Measurements from ENCODE around the gene NRGN. TPM values are rescaled to one million over a fixed set of nuclear protein-coding genes. Genes with fewer than 3 reads are reported as not detected.

The NRGN gene
- 24.9 TPM for polyA plus RNA-seq (2013, experiment 1 of 4)
- 18.2 TPM for polyA plus RNA-seq (2013, experiment 2 of 4)
- polyA plus RNA-seq (2013, experiment 3 of 4): 18.8 TPM
- 20.1 TPM for polyA plus RNA-seq (2013, experiment 4 of 4)

GRCh38 chr11:124739479-124740276 is at the start of gene NRGN:
TSS of gene NRGN (plus strand) at chr11:124739942. CDS start at chr11:124740085, 143 bp downstream.
- Histone ChIP-seq H3K36me3 (ENCODE audit: control insufficient read depth, insufficient read depth, low read length) (no peaks in the 10 kb centered on the region), H3K9me3 (ENCODE audit: control insufficient read depth, low read length) (no peaks in the 10 kb centered on the region), H3K4me3 (ENCODE audit: insufficient read depth, low read depth, low read length) (peak within 1 kb of the TSS; percentile 53), H3K27ac (ENCODE audit: insufficient read depth, low read depth, low read length, poor library complexity, severe bottlenecking) (no peak within 1 kb of the TSS), H3K27me3 (ENCODE audit: control insufficient read depth, insufficient read depth, low read length, poor library complexity, severe bottlenecking) (peaks cover 80% of the 10 kb centered on the region), H3K4me1 (ENCODE audit: control insufficient read depth, insufficient read depth, low read length) (peaks cover 22% of the 10 kb centered on the region)
- 1 to 2% methylated on average over 59 of the region's 59 CpGs for WGBS, 2 experiments

- H3K27ac ChIP-seq (ENCODE audit: insufficient read depth, low read depth, low read length, poor library complexity, severe bottlenecking): no peak overlapping the region
- H3K36me3 ChIP-seq (ENCODE audit: control insufficient read depth, insufficient read depth, low read length): no peaks in the 10 kb centered on the region
- no peaks in the 10 kb centered on the region for H3K4me1 ChIP-seq (ENCODE audit: control insufficient read depth, insufficient read depth, low read length)
- 80 to 93% methylated on average over 1 of the region's 2 CpGs for WGBS, 2 experiments
- H3K27me3 ChIP-seq (ENCODE audit: control insufficient read depth, insufficient read depth, low read length, poor library complexity, severe bottlenecking): no peaks in the 10 kb centered on the region
- no peak overlapping the region for H3K4me3 ChIP-seq (ENCODE audit: insufficient read depth, low read depth, low read length)
- H3K9me3 ChIP-seq (ENCODE audit: control insufficient read depth, low read length): no peaks in the 10 kb centered on the region
Measured at GRCh38 chr11:124693142-124693541, 46.6 kb upstream of the NRGN start.

- 93 to 100% methylated on average over 1 of the region's 1 CpG for WGBS, 2 experiments
- no peaks in the 10 kb centered on the region for H3K4me1 ChIP-seq (ENCODE audit: control insufficient read depth, insufficient read depth, low read length)
- no peaks in the 10 kb centered on the region for H3K9me3 ChIP-seq (ENCODE audit: control insufficient read depth, low read length)
- no peaks in the 10 kb centered on the region for H3K27me3 ChIP-seq (ENCODE audit: control insufficient read depth, insufficient read depth, low read length, poor library complexity, severe bottlenecking)
- no peak overlapping the region for H3K27ac ChIP-seq (ENCODE audit: insufficient read depth, low read depth, low read length, poor library complexity, severe bottlenecking)
- no peaks in the 10 kb centered on the region for H3K36me3 ChIP-seq (ENCODE audit: control insufficient read depth, insufficient read depth, low read length)
- no peak overlapping the region for H3K4me3 ChIP-seq (ENCODE audit: insufficient read depth, low read depth, low read length)
Measured at GRCh38 chr11:124699547-124699946, 40.2 kb upstream of the NRGN start.

GRCh38 chr11:124700028-124700427 is 39.7 kb upstream of the NRGN start:
- H3K4me3 ChIP-seq (ENCODE audit: insufficient read depth, low read depth, low read length): no peak overlapping the region
- no peaks in the 10 kb centered on the region for H3K9me3 ChIP-seq (ENCODE audit: control insufficient read depth, low read length)
- no peaks in the 10 kb centered on the region for H3K4me1 ChIP-seq (ENCODE audit: control insufficient read depth, insufficient read depth, low read length)
- H3K27ac ChIP-seq (ENCODE audit: insufficient read depth, low read depth, low read length, poor library complexity, severe bottlenecking): no peak overlapping the region
- H3K36me3 ChIP-seq (ENCODE audit: control insufficient read depth, insufficient read depth, low read length): no peaks in the 10 kb centered on the region
- no peaks in the 10 kb centered on the region for H3K27me3 ChIP-seq (ENCODE audit: control insufficient read depth, insufficient read depth, low read length, poor library complexity, severe bottlenecking)

GRCh38 chr11:124707829-124708228 is 31.9 kb upstream of the NRGN start:
- Histone ChIP-seq H3K36me3 (ENCODE audit: control insufficient read depth, insufficient read depth, low read length) (no peaks in the 10 kb centered on the region), H3K27ac (ENCODE audit: insufficient read depth, low read depth, low read length, poor library complexity, severe bottlenecking) (no peak overlapping the region), H3K9me3 (ENCODE audit: control insufficient read depth, low read length) (no peaks in the 10 kb centered on the region), H3K27me3 (ENCODE audit: control insufficient read depth, insufficient read depth, low read length, poor library complexity, severe bottlenecking) (no peaks in the 10 kb centered on the region), H3K4me1 (ENCODE audit: control insufficient read depth, insufficient read depth, low read length) (no peaks in the 10 kb centered on the region), H3K4me3 (ENCODE audit: insufficient read depth, low read depth, low read length) (no peak overlapping the region)
- WGBS, 2 experiments: 90 to 93% methylated on average over 4 of the region's 4 CpGs

- H3K27me3 ChIP-seq (ENCODE audit: control insufficient read depth, insufficient read depth, low read length, poor library complexity, severe bottlenecking): peaks cover 24% of the 10 kb centered on the region
- H3K4me1 ChIP-seq (ENCODE audit: control insufficient read depth, insufficient read depth, low read length): no peaks in the 10 kb centered on the region
- H3K4me3 ChIP-seq (ENCODE audit: insufficient read depth, low read depth, low read length): no peak overlapping the region
- no peak overlapping the region for H3K27ac ChIP-seq (ENCODE audit: insufficient read depth, low read depth, low read length, poor library complexity, severe bottlenecking)
- H3K36me3 ChIP-seq (ENCODE audit: control insufficient read depth, insufficient read depth, low read length): no peaks in the 10 kb centered on the region
- 91% methylated on average over 2 to 3 of the region's 3 CpGs for WGBS, 2 experiments
- no peaks in the 10 kb centered on the region for H3K9me3 ChIP-seq (ENCODE audit: control insufficient read depth, low read length)
Measured at GRCh38 chr11:124712392-124712791, 27.4 kb upstream of the NRGN start.

GRCh38 chr11:124716591-124716990 is 23.2 kb upstream of the NRGN start:
- Histone ChIP-seq H3K27me3 (ENCODE audit: control insufficient read depth, insufficient read depth, low read length, poor library complexity, severe bottlenecking) (peaks cover 66% of the 10 kb centered on the region), H3K27ac (ENCODE audit: insufficient read depth, low read depth, low read length, poor library complexity, severe bottlenecking) (no peak overlapping the region), H3K36me3 (ENCODE audit: control insufficient read depth, insufficient read depth, low read length) (no peaks in the 10 kb centered on the region), H3K9me3 (ENCODE audit: control insufficient read depth, low read length) (no peaks in the 10 kb centered on the region), H3K4me3 (ENCODE audit: insufficient read depth, low read depth, low read length) (no peak overlapping the region), H3K4me1 (ENCODE audit: control insufficient read depth, insufficient read depth, low read length) (peaks cover 20% of the 10 kb centered on the region)
- 70 to 78% methylated on average over 3 of the region's 3 CpGs for WGBS, 2 experiments

- WGBS, 2 experiments: 62 to 65% methylated on average over 6 to 7 of the region's 7 CpGs
- Histone ChIP-seq H3K4me1 (ENCODE audit: control insufficient read depth, insufficient read depth, low read length) (peaks cover 26% of the 10 kb centered on the region), H3K4me3 (ENCODE audit: insufficient read depth, low read depth, low read length) (peak overlapping the region; percentile 33), H3K36me3 (ENCODE audit: control insufficient read depth, insufficient read depth, low read length) (no peaks in the 10 kb centered on the region), H3K27me3 (ENCODE audit: control insufficient read depth, insufficient read depth, low read length, poor library complexity, severe bottlenecking) (peaks cover 72% of the 10 kb centered on the region), H3K9me3 (ENCODE audit: control insufficient read depth, low read length) (no peaks in the 10 kb centered on the region), H3K27ac (ENCODE audit: insufficient read depth, low read depth, low read length, poor library complexity, severe bottlenecking) (no peak overlapping the region)
Measured at GRCh38 chr11:124717421-124717785, 22.3 kb upstream of the NRGN start.

GRCh38 chr11:124717786-124718651 is 21.7 kb upstream of the NRGN start:
- no peaks in the 10 kb centered on the region for H3K36me3 ChIP-seq (ENCODE audit: control insufficient read depth, insufficient read depth, low read length)
- no peak overlapping the region for H3K27ac ChIP-seq (ENCODE audit: insufficient read depth, low read depth, low read length, poor library complexity, severe bottlenecking)
- peak overlapping the region; percentile 33 for H3K4me3 ChIP-seq (ENCODE audit: insufficient read depth, low read depth, low read length)
- H3K27me3 ChIP-seq (ENCODE audit: control insufficient read depth, insufficient read depth, low read length, poor library complexity, severe bottlenecking): peaks cover 72% of the 10 kb centered on the region
- 2% methylated on average over 42 of the region's 45 CpGs for WGBS, 2 experiments
- no peaks in the 10 kb centered on the region for H3K9me3 ChIP-seq (ENCODE audit: control insufficient read depth, low read length)
- peaks cover 27% of the 10 kb centered on the region for H3K4me1 ChIP-seq (ENCODE audit: control insufficient read depth, insufficient read depth, low read length)

GRCh38 chr11:124718801-124719200 is 20.9 kb upstream of the NRGN start:
- Histone ChIP-seq H3K36me3 (ENCODE audit: control insufficient read depth, insufficient read depth, low read length) (no peaks in the 10 kb centered on the region), H3K9me3 (ENCODE audit: control insufficient read depth, low read length) (no peaks in the 10 kb centered on the region), H3K4me3 (ENCODE audit: insufficient read depth, low read depth, low read length) (peak overlapping the region; percentile 33), H3K27ac (ENCODE audit: insufficient read depth, low read depth, low read length, poor library complexity, severe bottlenecking) (no peak overlapping the region), H3K27me3 (ENCODE audit: control insufficient read depth, insufficient read depth, low read length, poor library complexity, severe bottlenecking) (peaks cover 72% of the 10 kb centered on the region), H3K4me1 (ENCODE audit: control insufficient read depth, insufficient read depth, low read length) (peaks cover 27% of the 10 kb centered on the region)
- 36 to 37% methylated on average over 14 of the region's 14 CpGs for WGBS, 2 experiments
